Stimulated activated effector memory CD8-positive, alpha-beta T cell treated with anti-CD3 and anti-CD28 coated beads, Interleukin-12 subunit alpha, Interleukin-12 subunit beta, amount 100 ng/mL, for 72 hours (primary cell): Measurements from ENCODE around the gene SP2.
"Not testable (repeated sequence)": the region's sequence is repeated elsewhere in the genome, so short reads cannot be mapped to it uniquely, and the experiment has no call there.

ENCODE experiments used
- ATAC-seq: fragments of 150-1000 bp; cut with Tn5 transposase; 2 replicates; pipeline ENCODE4 v1.10.0; 2021
- DNase-seq, 2 donors: peaks; one replicate each; pipeline ENCODE4 v3.0.0; 2021 to 2022; ENCODE audit warnings: low spot score in 2 of 2
- H3K27ac Mint-ChIP-seq: one replicate; pipeline ENCODE4 v1.8.0; 2022; ENCODE audit warnings: mild to moderate bottlenecking, mixed read lengths
- H3K36me3 Mint-ChIP-seq: one replicate; pipeline ENCODE4 v1.8.0; 2022; ENCODE audit warnings: mild to moderate bottlenecking, mixed read lengths
- H3K4me1 Mint-ChIP-seq: one replicate; pipeline ENCODE4 v1.8.0; 2022; ENCODE audit warnings: mixed read lengths
- H3K4me3 Mint-ChIP-seq: one replicate; pipeline ENCODE4 v1.8.0; 2022; ENCODE audit warnings: mild to moderate bottlenecking, mixed read lengths
- H3K9me3 Mint-ChIP-seq: one replicate; pipeline ENCODE4 v1.8.0; 2022; ENCODE audit warnings: mixed read lengths

Gene SP2

GRCh38 chr17:47918006-47918405 is 22.0 kb downstream of the SP2 start:
- Mint-ChIP-seq H3K9me3 (no peaks in the 10 kb centered on the region), H3K36me3 (peaks cover 78% of the 10 kb centered on the region), H3K27ac (peak overlapping the region; percentile 73), H3K4me3 (no peak overlapping the region), H3K4me1 (peaks cover 14% of the 10 kb centered on the region)
- no peak for ATAC-seq
- DNase-seq: no peak

GRCh38 chr17:47918991-47919390 is 23.0 kb downstream of the SP2 start:
- no peak for ATAC-seq

GRCh38 chr17:47919889-47920288 is 23.9 kb downstream of the SP2 start:
- not testable (repeated sequence) for H3K27ac Mint-ChIP-seq, ATAC-seq, H3K9me3 Mint-ChIP-seq, H3K4me1 Mint-ChIP-seq, H3K4me3 Mint-ChIP-seq, DNase-seq
- H3K36me3 Mint-ChIP-seq: peaks cover 87% of the 10 kb centered on the region

More at GRCh38 chr17:47918991-47919390, 23.0 kb downstream of the SP2 start:
- DNase-seq: no peak
- no peak overlapping the region for H3K4me3 Mint-ChIP-seq
- H3K4me1 Mint-ChIP-seq: peaks cover 11% of the 10 kb centered on the region
- H3K36me3 Mint-ChIP-seq: peaks cover 85% of the 10 kb centered on the region
- H3K27ac Mint-ChIP-seq: no peak overlapping the region
- no peaks in the 10 kb centered on the region for H3K9me3 Mint-ChIP-seq

- ATAC-seq: no peak
- DNase-seq: no peak
- Mint-ChIP-seq H3K9me3 (no peaks in the 10 kb centered on the region), H3K4me1 (peaks cover 8% of the 10 kb centered on the region), H3K27ac (peak overlapping the region; percentile 56), H3K4me3 (no peak overlapping the region), H3K36me3 (peaks cover 87% of the 10 kb centered on the region)
Measured at GRCh38 chr17:47924785-47925677, 29.0 kb downstream of the SP2 start.

GRCh38 chr17:47925678-47925988 is 29.6 kb downstream of the SP2 start:
- Mint-ChIP-seq H3K4me3 (no peak overlapping the region), H3K4me1 (peaks cover 8% of the 10 kb centered on the region), H3K27ac (no peak overlapping the region), H3K36me3 (peaks cover 83% of the 10 kb centered on the region), H3K9me3 (no peaks in the 10 kb centered on the region)
- ATAC-seq (no peak), DNase-seq (no peak)

GRCh38 chr17:47927821-47928400 is 31.9 kb downstream of the SP2 start:
- peak overlapping the region; percentile 33 for H3K27ac Mint-ChIP-seq
- no peak for ATAC-seq
- no peak overlapping the region for H3K4me3 Mint-ChIP-seq
- no peak for DNase-seq
- H3K36me3 Mint-ChIP-seq: peaks cover 63% of the 10 kb centered on the region
- H3K9me3 Mint-ChIP-seq: no peaks in the 10 kb centered on the region
- peaks cover 8% of the 10 kb centered on the region for H3K4me1 Mint-ChIP-seq

GRCh38 chr17:47928415-47928814 is 32.4 kb downstream of the SP2 start:
- Mint-ChIP-seq H3K27ac (peak overlapping the region; percentile 33), H3K4me3 (no peak overlapping the region), H3K4me1 (peaks cover 8% of the 10 kb centered on the region), H3K36me3 (peaks cover 58% of the 10 kb centered on the region), H3K9me3 (no peaks in the 10 kb centered on the region)
- DNase-seq: no peak
- no peak for ATAC-seq

GRCh38 chr17:47929218-47930000 is 33.4 kb downstream of the SP2 start:
- H3K27ac Mint-ChIP-seq: no peak overlapping the region
- peaks cover 48% of the 10 kb centered on the region for H3K36me3 Mint-ChIP-seq
- H3K9me3 Mint-ChIP-seq: no peaks in the 10 kb centered on the region
- ATAC-seq (no peak), DNase-seq (no peak)
- H3K4me1 Mint-ChIP-seq: peaks cover 8% of the 10 kb centered on the region
- no peak overlapping the region for H3K4me3 Mint-ChIP-seq

- no peak for DNase-seq
- ATAC-seq: no peak
- Mint-ChIP-seq H3K4me3 (no peak overlapping the region), H3K4me1 (peaks cover 10% of the 10 kb centered on the region), H3K9me3 (no peaks in the 10 kb centered on the region), H3K27ac (peak overlapping the region; percentile 11), H3K36me3 (peaks cover 24% of the 10 kb centered on the region)
Measured at GRCh38 chr17:47931848-47932247, 35.8 kb downstream of the SP2 start.

- ATAC-seq (no peak), DNase-seq (no peak)
- Mint-ChIP-seq H3K4me1 (peaks cover 17% of the 10 kb centered on the region), H3K36me3 (peaks cover 5% of the 10 kb centered on the region), H3K4me3 (no peak overlapping the region), H3K9me3 (no peaks in the 10 kb centered on the region), H3K27ac (no peak overlapping the region)
Measured at GRCh38 chr17:47934856-47935255, 38.8 kb downstream of the SP2 start.

GRCh38 chr17:47935468-47935867 is 39.4 kb downstream of the SP2 start:
- H3K9me3 Mint-ChIP-seq, H3K27ac Mint-ChIP-seq, H3K36me3 Mint-ChIP-seq, ATAC-seq, DNase-seq, H3K4me3 Mint-ChIP-seq: not testable (repeated sequence)
- peaks cover 17% of the 10 kb centered on the region for H3K4me1 Mint-ChIP-seq

GRCh38 chr17:47935961-47936360 is 39.9 kb downstream of the SP2 start:
- no peak overlapping the region for H3K4me3 Mint-ChIP-seq
- ATAC-seq (no peak), DNase-seq (no peak)
- H3K36me3 Mint-ChIP-seq: peaks cover 4% of the 10 kb centered on the region
- peaks cover 2% of the 10 kb centered on the region for H3K9me3 Mint-ChIP-seq
- H3K4me1 Mint-ChIP-seq: peaks cover 21% of the 10 kb centered on the region
- H3K27ac Mint-ChIP-seq: no peak overlapping the region

- no peak for DNase-seq
- peaks cover 10% of the 10 kb centered on the region for H3K36me3 Mint-ChIP-seq
Measured at GRCh38 chr17:47937941-47938340, 41.9 kb downstream of the SP2 start.

GRCh38 chr17:47941246-47942095 is 45.4 kb downstream of the SP2 start, which contains the start of gene PNPO:
Gene PNPO (plus strand): TSS chr17:47941571. CDS start chr17:47941676, 105 bp downstream.
- peaks cover 59% of the 10 kb centered on the region for H3K4me1 Mint-ChIP-seq
- ATAC-seq (peak; percentile 97), DNase-seq (peak; percentile 76 to 95)
- peak within 1 kb of the TSS; percentile 82 for H3K27ac Mint-ChIP-seq
- peak within 1 kb of the TSS; percentile 69 for H3K4me3 Mint-ChIP-seq
- peaks cover 4% of the 10 kb centered on the region for H3K9me3 Mint-ChIP-seq
- peaks cover 32% of the 10 kb centered on the region for H3K36me3 Mint-ChIP-seq

More at GRCh38 chr17:47937941-47938340, 41.9 kb downstream of the SP2 start:
- ATAC-seq: no peak
- Mint-ChIP-seq H3K4me1 (peaks cover 36% of the 10 kb centered on the region), H3K9me3 (peaks cover 4% of the 10 kb centered on the region), H3K27ac (no peak overlapping the region), H3K4me3 (no peak overlapping the region)
